Adrenal gland (tissue), 12 donors: ENCODE data around the gene ARHGEF37. TPM values are rescaled to one million over a fixed set of nuclear protein-coding genes. Genes with fewer than 3 reads are reported as not detected.
"Not testable (repeated sequence)": the region's sequence is repeated elsewhere in the genome, so short reads cannot be mapped to it uniquely, and the experiment has no call there.

Experiments used
- DNase-seq, 7 donors: peaks; one replicate each; pipeline ENCODE4 v3.0.0-alpha.2; 2019 to 2020
- H3K27ac ChIP-seq, 5 donors: fragments of 200-600 bp; sonication (generic) in 4 of 5; 1 replicate in 3 of 5; 2 replicates in 2 of 5; pipeline versions ENCODE4 v1.5.1 to v1.8.0; 2016 to 2020; ENCODE audit warnings: mild to moderate bottlenecking in 1 of 5
- H3K27me3 ChIP-seq: fragments of 200-600 bp; 2 replicates; pipeline ENCODE4 v1.8.0; 2021
- H3K36me3 ChIP-seq, 2 donors: fragments of 200-600 bp; replicated peaks in 1 of 2; 1 replicate in 1 of 2; 2 replicates in 1 of 2; pipeline versions ENCODE4 v1.5.1 to v1.8.0; 2018 to 2022
- H3K4me1 ChIP-seq, 2 donors: fragments of 200-600 bp; replicated peaks in 1 of 2; 1 replicate in 1 of 2; 2 replicates in 1 of 2; pipeline versions ENCODE4 v1.5.1 to v1.8.0; 2018 to 2021
- H3K4me3 ChIP-seq, 4 donors: fragments of 200-600 bp; sonication (generic) in 3 of 4; one replicate each; pipeline ENCODE4 v1.5.1; 2016 to 2018
- H3K9me3 ChIP-seq, 3 donors: fragments of 200-600 bp; sonication (generic) in 1 of 3; replicated peaks in 1 of 3; 1 replicate in 2 of 3; 2 replicates in 1 of 3; pipeline versions ENCODE4 v1.5.1 to v1.8.0; 2016 to 2021
- POLR2A ChIP-seq, 2 donors: fragments of 450-650 bp; IDR thresholded peaks; one replicate each; pipeline ENCODE4 v1.6.1; 2017; ENCODE audit warnings: antibody characterized with exemption in 2 of 2, mild to moderate bottlenecking in 2 of 2, moderate library complexity in 1 of 2
- WGBS, 4 donors: extraction: QIAGEN DNeasy Blood & Tissue Kit in 2 of 4; methylation state at CpG; one replicate each; pipeline versions ENCODE4 v1.1.5 to v1.1.7; 2013 to 2017; 5-methylcytosine and 5-hydroxymethylcytosine counted together
- intact Hi-C, 2 donors: fragments of 100-400 bp; cut with DNase I; formaldehyde crosslinking; loops; one replicate each; pipeline versions ENCODE4 v1.14.1 to v1.15.0; 2022 to 2023
- polyA plus RNA-seq, 3 donors: library from polyadenylated mRNA; stranded (reverse); fragments of 200-250 nt in 2 of 3; fragments of 350-450 nt in 1 of 3; fragmentation: Illumina TruSeq in 1 of 3; extraction: RNeasy Lipid Tissue Mini Kit (QIAGEN cat#74804) in 1 of 3; gene quantifications; one replicate each; pipeline ENCODE4 v1.2.3, GENCODE V29; 2013 to 2014
- total RNA-seq, 9 donors: library from RNA; depleted of rRNA in 4 of 9; stranded (reverse); fragments of >200 nt in 4 of 9; fragments of 120-200 nt in 1 of 9; fragmentation: NEBNext Ultra II Directional in 1 of 9; extraction: Animal tissue kit (Norgen Biotek cat#: 25700) in 1 of 9; gene quantifications; one replicate each; pipeline versions ENCODE4 v1.1.0 to v1.2.4, GENCODE V29; 2013 to 2023
- TF ChIP-seq, protein P1 (sequence below), 6 experiments: fragments of 450-650 bp in 4 of 6; fragments of 200-600 bp in 2 of 6; sonication (generic) in 1 of 6; IDR thresholded peaks; 1 replicate in 5 of 6; 2 replicates in 1 of 6; pipeline versions ENCODE4 v1.5.1 to v1.8.0; 2016 to 2021; ENCODE audit warnings: antibody characterized with exemption in 6 of 6, mild to moderate bottlenecking in 2 of 6, moderate library complexity in 1 of 6
- donor health status: healthy with polysubstance abuse.
- donor health status: Bipolar disorder and iron deficiency.
- donor health status: DM: yes; HTN: yes; CAD: no.
- donor health status: DM: no; HTN: no; CAD: no.
- donor health status: DM: no; HTN: no; CAD: no.
- donor health status: DM: yes; HTN: yes; CAD: no.

Gene ARHGEF37
- total and polyA plus RNA-seq, 12 donors: 0.83 to 8.4 (median 4.0) TPM

DNA sequence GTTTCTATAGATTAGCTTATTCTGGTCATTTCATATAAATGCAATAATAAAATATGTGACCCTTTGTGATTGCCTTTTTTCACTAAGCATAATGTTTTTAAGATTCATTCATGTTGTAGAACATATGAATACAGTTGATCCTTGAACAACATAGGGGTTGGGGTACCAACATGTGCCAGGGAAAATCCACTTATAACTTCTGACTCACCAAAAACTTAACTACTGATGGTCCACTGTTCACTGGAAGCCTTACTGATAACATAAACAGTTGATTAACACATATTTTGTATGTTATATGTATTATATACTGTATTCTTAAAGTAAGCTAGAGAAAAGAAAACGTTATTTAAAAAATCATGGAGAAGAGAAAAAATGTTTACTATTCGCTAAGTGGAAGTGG is 12.1 kb downstream of the ARHGEF37 start:
- 70 to 80% (median 75%) methylated on average over 2 of the region's 2 CpGs for WGBS, 4 donors

DNA sequence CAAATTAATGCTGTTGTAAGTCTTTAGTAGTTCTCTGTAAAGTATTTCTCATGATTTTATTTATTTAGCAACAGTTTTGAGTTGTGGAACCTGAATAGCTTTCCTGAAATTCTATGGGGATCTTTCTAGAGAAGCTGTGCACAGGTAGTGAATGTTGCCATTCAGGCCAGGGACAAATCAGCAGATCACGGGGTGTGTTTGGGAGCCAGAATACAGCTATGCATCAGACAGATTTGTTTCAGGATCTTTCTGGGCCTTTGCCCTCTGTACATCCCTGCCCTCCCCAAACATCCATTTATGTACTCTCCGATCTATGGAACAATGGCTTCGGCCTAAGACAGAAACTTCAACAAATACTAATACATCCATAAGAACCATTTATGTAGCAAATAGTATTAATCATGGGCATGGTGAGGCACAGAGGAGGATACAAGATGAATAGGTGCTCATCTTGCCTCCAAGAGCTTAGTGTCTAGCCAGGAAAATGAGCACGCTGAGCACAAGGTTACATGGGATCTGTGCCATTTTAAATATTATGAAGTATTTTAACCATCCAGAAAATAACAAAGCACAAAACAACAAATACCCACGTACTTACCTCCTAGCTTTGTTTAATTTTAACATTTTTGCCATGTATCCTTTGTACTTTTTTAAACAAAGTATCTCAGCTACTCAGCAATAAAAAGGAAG is 13.1 kb downstream of the ARHGEF37 start:
- H3K4me1 ChIP-seq: no peaks in the 10 kb centered on the region
- intact Hi-C loops: no loop called here
- no peak for DNase-seq
- WGBS, 4 donors: 68 to 76% (median 74%) methylated on average over 5 of the region's 5 CpGs
- no peak overlapping the region for H3K4me3 ChIP-seq
- TF ChIP-seq, protein P1, sequence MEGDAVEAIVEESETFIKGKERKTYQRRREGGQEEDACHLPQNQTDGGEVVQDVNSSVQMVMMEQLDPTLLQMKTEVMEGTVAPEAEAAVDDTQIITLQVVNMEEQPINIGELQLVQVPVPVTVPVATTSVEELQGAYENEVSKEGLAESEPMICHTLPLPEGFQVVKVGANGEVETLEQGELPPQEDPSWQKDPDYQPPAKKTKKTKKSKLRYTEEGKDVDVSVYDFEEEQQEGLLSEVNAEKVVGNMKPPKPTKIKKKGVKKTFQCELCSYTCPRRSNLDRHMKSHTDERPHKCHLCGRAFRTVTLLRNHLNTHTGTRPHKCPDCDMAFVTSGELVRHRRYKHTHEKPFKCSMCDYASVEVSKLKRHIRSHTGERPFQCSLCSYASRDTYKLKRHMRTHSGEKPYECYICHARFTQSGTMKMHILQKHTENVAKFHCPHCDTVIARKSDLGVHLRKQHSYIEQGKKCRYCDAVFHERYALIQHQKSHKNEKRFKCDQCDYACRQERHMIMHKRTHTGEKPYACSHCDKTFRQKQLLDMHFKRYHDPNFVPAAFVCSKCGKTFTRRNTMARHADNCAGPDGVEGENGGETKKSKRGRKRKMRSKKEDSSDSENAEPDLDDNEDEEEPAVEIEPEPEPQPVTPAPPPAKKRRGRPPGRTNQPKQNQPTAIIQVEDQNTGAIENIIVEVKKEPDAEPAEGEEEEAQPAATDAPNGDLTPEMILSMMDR (IDR thresholded peaks at IDR 0.05): no peak
- no peak for TF ChIP-seq POLR2A (IDR thresholded peaks at IDR 0.05)
- H3K36me3 ChIP-seq: no peaks in the 10 kb centered on the region
- no peaks in the 10 kb centered on the region for H3K27me3 ChIP-seq
- no peak overlapping the region for H3K27ac ChIP-seq
- no peaks in the 10 kb centered on the region for H3K9me3 ChIP-seq

More for the DNA sequence above, 12.1 kb downstream of the ARHGEF37 start:
- intact Hi-C loops: no loop called here
- Histone ChIP-seq H3K4me3 (no peak overlapping the region), H3K9me3 (no peaks in the 10 kb centered on the region), H3K27ac (no peak overlapping the region), H3K36me3 (no peaks in the 10 kb centered on the region), H3K4me1 (no peaks in the 10 kb centered on the region), H3K27me3 (no peaks in the 10 kb centered on the region)
- no peak for TF ChIP-seq POLR2A (IDR thresholded peaks at IDR 0.05)
- TF ChIP-seq, protein P1 (IDR thresholded peaks at IDR 0.05): no peak
- no peak for DNase-seq

DNA sequence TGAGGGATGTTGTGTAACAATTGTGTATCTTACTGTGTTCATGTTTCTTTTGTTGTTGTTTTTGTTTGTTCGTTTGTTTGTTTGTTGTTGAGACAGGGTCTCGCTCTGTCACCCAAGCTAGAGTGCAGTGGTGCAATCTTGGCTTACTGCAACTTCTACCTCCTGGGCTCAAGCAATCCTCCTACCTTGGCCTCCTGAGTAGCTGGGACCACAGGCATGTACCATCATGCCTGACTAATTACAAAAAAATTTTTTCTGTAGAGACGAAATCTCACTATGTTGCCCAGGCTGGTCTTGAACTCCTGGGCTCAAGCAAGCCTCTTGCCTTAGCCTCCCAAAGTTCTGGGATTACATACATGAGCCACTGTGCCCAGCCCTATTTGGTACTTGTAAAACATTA is 13.8 kb downstream of the ARHGEF37 start:
- H3K4me3 ChIP-seq, intact Hi-C loops, H3K27ac ChIP-seq, H3K4me1 ChIP-seq, H3K36me3 ChIP-seq, DNase-seq, H3K27me3 ChIP-seq, H3K9me3 ChIP-seq: not testable (repeated sequence)
- 76 to 92% (median 85%) methylated on average over 3 of the region's 3 CpGs for WGBS, 4 donors

DNA sequence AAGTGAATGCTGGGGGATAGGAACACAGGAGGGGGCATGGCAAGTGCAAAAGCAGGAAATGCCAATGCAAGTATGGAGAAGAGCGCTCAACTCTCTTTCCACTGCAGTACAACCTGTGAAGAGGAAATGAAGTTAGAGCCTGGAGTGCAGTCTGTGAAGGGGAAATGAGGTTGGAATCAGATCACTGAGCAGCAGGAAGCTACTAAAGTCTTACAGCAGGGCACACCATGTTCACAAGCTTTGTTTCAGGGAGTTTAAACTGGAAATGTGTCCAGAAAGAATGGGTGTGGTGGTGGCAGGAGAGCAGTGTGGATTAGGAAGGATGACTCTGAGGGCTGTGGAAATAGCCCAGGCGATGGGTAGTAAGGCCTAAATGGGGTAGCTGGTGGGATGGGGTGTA is 15.4 kb downstream of the ARHGEF37 start:
- no peak overlapping the region for H3K4me3 ChIP-seq
- H3K36me3 ChIP-seq: no peaks in the 10 kb centered on the region
- H3K4me1 ChIP-seq: no peaks in the 10 kb centered on the region
- intact Hi-C loops: no loop called here
- WGBS, 4 donors: 84 to 94% (median 90%) methylated on average over 2 of the region's 2 CpGs
- DNase-seq: no peak
- no peak overlapping the region for H3K27ac ChIP-seq
- H3K9me3 ChIP-seq: no peaks in the 10 kb centered on the region
- H3K27me3 ChIP-seq: no peaks in the 10 kb centered on the region
- TF ChIP-seq, protein P1 (IDR thresholded peaks at IDR 0.05): no peak
- TF ChIP-seq POLR2A (IDR thresholded peaks at IDR 0.05): no peak

DNA sequence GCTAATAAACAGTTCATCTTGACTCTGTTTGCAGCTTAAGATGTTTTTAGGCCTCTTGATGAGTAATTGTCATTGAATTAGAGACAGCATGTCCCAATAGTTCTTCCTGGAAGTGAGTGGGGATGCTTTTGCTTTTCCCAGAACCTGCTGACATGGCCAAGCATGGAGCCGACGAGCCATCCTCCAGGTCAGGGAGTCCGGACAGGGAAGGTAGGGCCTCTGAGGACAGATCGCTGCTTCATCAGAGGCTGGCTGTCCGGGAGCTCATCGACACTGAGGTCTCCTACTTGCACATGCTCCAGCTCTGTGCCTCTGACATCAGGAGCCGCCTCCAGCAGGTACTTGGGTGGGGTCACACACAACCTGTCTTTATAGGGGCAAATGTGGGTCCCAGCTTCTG is 16.3 kb downstream of the ARHGEF37 start:
- TF ChIP-seq, protein P1 (IDR thresholded peaks at IDR 0.05): no peak
- no peak for TF ChIP-seq POLR2A (IDR thresholded peaks at IDR 0.05)
- intact Hi-C loops: no loop called here
- Histone ChIP-seq H3K36me3 (no peaks in the 10 kb centered on the region), H3K4me3 (no peak overlapping the region), H3K27me3 (no peaks in the 10 kb centered on the region), H3K4me1 (no peaks in the 10 kb centered on the region), H3K9me3 (no peaks in the 10 kb centered on the region), H3K27ac (no peak overlapping the region)
- no peak for DNase-seq
- WGBS, 4 donors: 96 to 100% (median 98%) methylated on average over 7 of the region's 7 CpGs

DNA sequence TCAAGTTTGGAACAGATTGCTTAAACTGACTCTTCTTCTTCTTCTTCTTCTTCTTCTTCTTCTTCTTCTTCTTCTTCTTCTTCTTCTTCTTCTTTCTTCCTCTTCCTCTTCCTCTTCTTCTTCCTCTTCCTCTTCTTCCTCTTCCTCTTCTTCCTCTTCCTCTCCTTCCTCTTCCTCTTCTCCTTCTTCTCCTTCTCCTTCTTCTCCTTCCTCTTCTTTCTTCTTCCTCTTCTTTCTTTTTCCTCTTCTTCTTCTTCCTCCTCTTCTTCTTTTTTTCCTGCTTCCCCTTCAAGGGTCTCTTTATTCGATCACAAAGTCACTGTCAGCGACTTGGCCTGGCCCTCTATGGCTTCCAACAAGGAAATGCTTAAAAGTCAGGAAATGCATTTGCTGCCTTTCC is 16.9 kb downstream of the ARHGEF37 start:
- H3K9me3 ChIP-seq, DNase-seq, H3K4me1 ChIP-seq, H3K27me3 ChIP-seq, H3K36me3 ChIP-seq, H3K27ac ChIP-seq, intact Hi-C loops, H3K4me3 ChIP-seq: not testable (repeated sequence)
- 90 to 97% (median 92%) methylated on average over 2 of the region's 2 CpGs for WGBS, 4 donors
